Measurements from ENCODE around the gene CHD9. TPM values are rescaled to one million over a fixed set of nuclear protein-coding genes. Genes with fewer than 3 reads are reported as not detected.

Gene CHD9
- polyA plus RNA-seq, 3 donors, result 15.8 to 26.1 (median 22.5) TPM

DNA sequence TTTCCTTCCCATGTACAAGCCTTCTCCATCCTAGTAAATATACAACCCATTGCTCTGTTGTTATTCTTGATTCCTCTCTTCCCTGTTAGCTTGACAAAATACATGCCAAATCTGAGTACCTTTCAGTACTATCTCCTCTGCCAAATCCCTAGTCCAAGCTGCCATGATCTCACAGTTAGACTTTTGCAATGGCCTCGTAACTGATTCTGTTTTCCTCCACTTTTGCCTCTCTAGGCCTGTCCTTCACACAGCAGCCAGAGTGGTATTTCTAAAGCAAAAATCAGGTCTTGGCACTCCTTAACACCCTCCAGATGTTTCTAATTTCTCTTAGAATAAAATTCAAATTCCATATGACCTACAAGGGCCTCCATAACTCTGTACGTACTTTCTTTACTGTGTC lies 226.5 kb downstream of the CHD9 start:
- H3K9me3 Mint-ChIP-seq, result peaks cover 0 to 4% (median 2%) of the 10 kb centered on the region in 7 donors
- H3K4me1 Mint-ChIP-seq, result no peaks in the 10 kb centered on the region
- Histone ChIP-seq H3K4me3 (replicated peaks in 1 of 3; ENCODE audit: low read depth in 2 of 3, low read length in 3 of 3) (no peak overlapping the region), H3K27ac (ENCODE audit: low read depth in 1 of 2, low read length in 2 of 2) (no peak overlapping the region), H3K27me3 (ENCODE audit: control insufficient read depth in 2 of 2, insufficient read depth in 2 of 2, low read length in 2 of 2) (no peaks in the 10 kb centered on the region), H3K36me3 (replicated peaks in 1 of 2; ENCODE audit: control insufficient read depth in 1 of 2, insufficient read depth in 2 of 2, low read length in 2 of 2) (peaks cover 50 to 83% of the 10 kb centered on the region in 2 donors), H3K4me2 (replicated peaks; ENCODE audit: extremely low read depth, low read length, poor library complexity, severe bottlenecking) (no peak overlapping the region), H3K9me3 (replicated peaks in 1 of 2; ENCODE audit: control insufficient read depth in 1 of 2, insufficient read depth in 1 of 2, low read length in 2 of 2) (no peaks in the 10 kb centered on the region), H3K4me1 (ENCODE audit: control insufficient read depth in 1 of 2, insufficient read depth in 2 of 2, low read length in 2 of 2) (no peaks in the 10 kb centered on the region), H4K20me1 (ENCODE audit: insufficient read depth, low read length) (no peaks in the 10 kb centered on the region), H3K79me2 (ENCODE audit: insufficient read depth, low read length) (no peaks in the 10 kb centered on the region), H2AFZ (ENCODE audit: insufficient read depth, low read depth, low read length, poor library complexity, severe bottlenecking) (no peak overlapping the region), H3K9ac (ENCODE audit: insufficient read depth, low read length, poor library complexity, severe bottlenecking) (no peak overlapping the region)
- no peaks in the 10 kb centered on the region for H3K27me3 Mint-ChIP-seq (ENCODE audit: low read depth in 3 of 3)
- TF ChIP-seq, protein P1, sequence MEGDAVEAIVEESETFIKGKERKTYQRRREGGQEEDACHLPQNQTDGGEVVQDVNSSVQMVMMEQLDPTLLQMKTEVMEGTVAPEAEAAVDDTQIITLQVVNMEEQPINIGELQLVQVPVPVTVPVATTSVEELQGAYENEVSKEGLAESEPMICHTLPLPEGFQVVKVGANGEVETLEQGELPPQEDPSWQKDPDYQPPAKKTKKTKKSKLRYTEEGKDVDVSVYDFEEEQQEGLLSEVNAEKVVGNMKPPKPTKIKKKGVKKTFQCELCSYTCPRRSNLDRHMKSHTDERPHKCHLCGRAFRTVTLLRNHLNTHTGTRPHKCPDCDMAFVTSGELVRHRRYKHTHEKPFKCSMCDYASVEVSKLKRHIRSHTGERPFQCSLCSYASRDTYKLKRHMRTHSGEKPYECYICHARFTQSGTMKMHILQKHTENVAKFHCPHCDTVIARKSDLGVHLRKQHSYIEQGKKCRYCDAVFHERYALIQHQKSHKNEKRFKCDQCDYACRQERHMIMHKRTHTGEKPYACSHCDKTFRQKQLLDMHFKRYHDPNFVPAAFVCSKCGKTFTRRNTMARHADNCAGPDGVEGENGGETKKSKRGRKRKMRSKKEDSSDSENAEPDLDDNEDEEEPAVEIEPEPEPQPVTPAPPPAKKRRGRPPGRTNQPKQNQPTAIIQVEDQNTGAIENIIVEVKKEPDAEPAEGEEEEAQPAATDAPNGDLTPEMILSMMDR (IDR thresholded peaks at IDR 0.05), result no peak
- peaks cover 9 to 14% of the 10 kb centered on the region in 2 donors for H3K36me3 Mint-ChIP-seq
- H3K4me3 Mint-ChIP-seq, result no peak overlapping the region
- intact Hi-C loops (cut with micrococcal nuclease), result no loop called here
- H3K27ac Mint-ChIP-seq, result no peak overlapping the region
- 90% methylated on average over 2 of the region's 2 CpGs for WGBS (ENCODE audit: insufficient coverage)
- no peak for DNase-seq

DNA sequence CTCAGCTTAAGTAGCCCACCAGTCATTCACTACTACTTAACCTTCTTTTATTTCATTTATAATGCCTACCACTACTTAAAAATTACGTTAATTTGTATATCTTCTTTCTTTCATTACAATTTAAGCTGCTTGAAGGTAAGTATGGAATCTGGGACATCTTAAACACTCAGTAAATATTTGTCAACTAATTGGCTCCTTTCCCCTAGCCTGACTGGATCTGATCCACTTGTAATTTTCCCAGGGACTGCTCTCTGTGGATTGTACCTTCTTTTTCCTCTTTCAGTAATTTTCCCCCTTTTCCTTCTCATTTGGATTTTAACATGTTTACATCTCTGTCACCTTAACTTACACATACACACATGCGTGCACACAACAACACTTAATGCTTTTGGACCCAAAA lies 227.1 kb downstream of the CHD9 start:
- TF ChIP-seq, protein P1 (IDR thresholded peaks at IDR 0.05), result no peak
- no peak overlapping the region for H2AFZ ChIP-seq (ENCODE audit: insufficient read depth, low read depth, low read length, poor library complexity, severe bottlenecking)
- H3K27me3 Mint-ChIP-seq (ENCODE audit: low read depth in 3 of 3), result no peaks in the 10 kb centered on the region
- H3K4me2 ChIP-seq (replicated peaks; ENCODE audit: extremely low read depth, low read length, poor library complexity, severe bottlenecking), result no peak overlapping the region
- no peaks in the 10 kb centered on the region for H3K4me1 ChIP-seq (ENCODE audit: control insufficient read depth in 1 of 2, insufficient read depth in 2 of 2, low read length in 2 of 2)
- H3K79me2 ChIP-seq (ENCODE audit: insufficient read depth, low read length), result no peaks in the 10 kb centered on the region
- H3K36me3 Mint-ChIP-seq, result peaks cover 12 to 18% of the 10 kb centered on the region in 2 donors
- H3K9ac ChIP-seq (ENCODE audit: insufficient read depth, low read length, poor library complexity, severe bottlenecking), result no peak overlapping the region
- DNase-seq, result no peak
- H3K4me3 ChIP-seq (replicated peaks in 1 of 3; ENCODE audit: low read depth in 2 of 3, low read length in 3 of 3), result no peak overlapping the region
- peaks cover 0 to 4% (median 2%) of the 10 kb centered on the region in 7 donors for H3K9me3 Mint-ChIP-seq
- no peaks in the 10 kb centered on the region for H3K9me3 ChIP-seq (replicated peaks in 1 of 2; ENCODE audit: control insufficient read depth in 1 of 2, insufficient read depth in 1 of 2, low read length in 2 of 2)
- intact Hi-C loops (cut with micrococcal nuclease), result no loop called here
- H3K36me3 ChIP-seq (replicated peaks in 1 of 2; ENCODE audit: control insufficient read depth in 1 of 2, insufficient read depth in 2 of 2, low read length in 2 of 2), result peaks cover 50 to 83% of the 10 kb centered on the region in 2 donors
- H3K27ac ChIP-seq (ENCODE audit: low read depth in 1 of 2, low read length in 2 of 2), result no peak overlapping the region
- WGBS (ENCODE audit: insufficient coverage), result no CpG with 5 or more reads among the region's 2 CpGs
- no peak overlapping the region for H3K27ac Mint-ChIP-seq
- no peaks in the 10 kb centered on the region for H4K20me1 ChIP-seq (ENCODE audit: insufficient read depth, low read length)
- no peaks in the 10 kb centered on the region for H3K4me1 Mint-ChIP-seq
- H3K4me3 Mint-ChIP-seq, result no peak overlapping the region
- no peaks in the 10 kb centered on the region for H3K27me3 ChIP-seq (ENCODE audit: control insufficient read depth in 2 of 2, insufficient read depth in 2 of 2, low read length in 2 of 2)
